Smooth muscle cell (in vitro differentiated cells): ENCODE measurements around the gene GNAQ. TPM values are rescaled to one million over a fixed set of nuclear protein-coding genes. Genes with fewer than 3 reads are reported as not detected.

Experiments
- DNase-seq: peaks from one replicate; lab custom pipeline; 2025; ENCODE audit not compliant: unreplicated experiment; lab: John Stamatoyannopoulos, UW
- H2AFZ ChIP-seq: fragments of 200-600 bp; sonication (generic); 2 replicates; pipeline ENCODE4 v1.6.0; 2016; ENCODE audit warnings: antibody characterized with exemption, low read depth, mild to moderate bottlenecking
- H3F3A ChIP-seq: fragments of 200-600 bp; sonication (generic); 2 replicates; pipeline ENCODE4 v1.6.0; 2017; ENCODE audit warnings: antibody characterized with exemption, low read depth
- H3K27ac ChIP-seq: fragments of 200-600 bp; sonication (generic); 2 replicates; pipeline ENCODE4 v1.5.1; 2016; ENCODE audit warnings: low read depth, mild to moderate bottlenecking
- H3K27me3 ChIP-seq: fragments of 200-600 bp; sonication (generic); 2 replicates; pipeline ENCODE4 v1.6.1; 2016; ENCODE audit warnings: low read depth, mild to moderate bottlenecking
- H3K36me3 ChIP-seq: fragments of 200-600 bp; sonication (generic); 2 replicates; pipeline ENCODE4 v1.5.1; 2016; ENCODE audit warnings: low read depth
- H3K4me1 ChIP-seq: fragments of 200-600 bp; sonication (generic); 2 replicates; pipeline ENCODE4 v1.5.1; 2016; ENCODE audit warnings: low read depth
- H3K4me2 ChIP-seq: fragments of 200-600 bp; sonication (generic); 2 replicates; pipeline ENCODE4 v1.6.0; 2016; ENCODE audit warnings: mild to moderate bottlenecking
- H3K4me3 ChIP-seq: fragments of 200-600 bp; sonication (generic); 2 replicates; pipeline ENCODE4 v1.5.1; 2016; ENCODE audit warnings: mild to moderate bottlenecking
- H3K79me2 ChIP-seq: fragments of 200-600 bp; sonication (generic); 2 replicates; pipeline ENCODE4 v1.6.0; 2016; ENCODE audit warnings: low read depth, mild to moderate bottlenecking
- H3K9ac ChIP-seq: fragments of 200-600 bp; sonication (generic); 2 replicates; pipeline ENCODE4 v1.6.0; 2016; ENCODE audit warnings: low read depth
- H3K9me3 ChIP-seq: fragments of 200-600 bp; sonication (generic); replicated peaks from 2 replicates; pipeline ENCODE4 v1.5.1; 2016; ENCODE audit warnings: low read depth
- H4K20me1 ChIP-seq: fragments of 200-600 bp; sonication (generic); 2 replicates; pipeline ENCODE4 v1.6.0; 2016; ENCODE audit warnings: low read depth
- WGBS: methylation state at CpG from one replicate; pipeline ENCODE4 v1.1.7; 2016; ENCODE audit warnings: low lambda C conversion rate; 5-methylcytosine and 5-hydroxymethylcytosine counted together
- polyA plus RNA-seq: library from polyadenylated mRNA; unstranded; fragments of >200 nt; fragmentation: Nextera tagmentation; extraction: Ambion mirVana; gene quantifications from 2 replicates; pipeline ENCODE4 v1.2.1, GENCODE V29; 2016
- total RNA-seq: library from RNA; depleted of rRNA; stranded (reverse); fragments of >200 nt; gene quantifications from 2 replicates; pipeline ENCODE4 v1.2.3, GENCODE V29; 2014
- TF ChIP-seq, protein P1 (sequence below): fragments of 200-600 bp; sonication (generic); IDR thresholded peaks from 2 replicates; pipeline ENCODE4 v1.5.1; 2017; ENCODE audit warnings: borderline replicate concordance, mild to moderate bottlenecking, antibody characterized with exemption; ENCODE audit not compliant: insufficient read depth, poor library complexity, severe bottlenecking

Gene GNAQ
- total and polyA plus RNA-seq, 2 experiments from 2014 or later: 12.5 to 41.4 TPM

DNA sequence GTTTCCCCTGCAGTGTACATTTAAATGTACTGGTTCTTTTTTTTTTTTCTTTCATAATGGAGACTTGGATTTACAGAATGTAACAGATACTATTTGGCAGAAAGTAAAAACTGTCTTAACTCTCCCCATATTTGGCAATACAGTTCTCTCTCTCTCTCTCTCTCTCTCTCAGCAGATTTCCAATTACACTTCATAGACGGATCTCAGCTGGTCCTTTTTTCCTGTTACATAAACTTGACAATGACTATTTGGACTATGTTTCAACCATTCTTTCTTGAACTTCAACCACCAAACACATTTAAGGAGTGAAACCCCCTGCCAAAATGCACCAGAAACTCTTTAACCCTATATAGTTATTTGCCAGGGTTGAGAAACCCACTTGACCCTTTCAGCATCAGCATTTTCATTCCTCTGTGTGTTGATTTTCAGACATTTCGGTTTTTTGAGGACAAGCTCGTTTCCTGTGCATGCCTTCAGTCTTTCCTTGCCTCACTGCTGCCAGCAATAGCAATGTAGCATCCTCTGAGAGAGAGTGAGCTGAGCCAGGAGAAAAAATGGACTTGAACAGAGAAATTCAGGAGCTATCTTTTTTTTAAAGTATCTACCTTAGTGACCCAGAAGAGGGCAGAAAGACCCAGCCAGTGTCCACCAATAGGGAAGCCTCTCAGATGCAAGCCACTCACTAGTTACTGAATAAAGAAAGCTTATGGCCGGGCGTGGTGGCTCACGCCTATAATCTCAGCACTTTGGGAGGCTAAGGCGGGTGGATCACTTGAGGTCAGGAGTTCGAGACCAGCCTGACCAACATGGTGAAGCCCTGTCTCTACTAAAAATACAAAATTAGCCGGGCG is 357.4 kb downstream of the GNAQ start:
- Histone ChIP-seq H3F3A (no peaks in the 10 kb centered on the region), H3K4me3 (no peak overlapping the region), H3K36me3 (no peaks in the 10 kb centered on the region), H3K9me3 (no peaks in the 10 kb centered on the region), H3K4me2 (no peak overlapping the region), H3K79me2 (no peaks in the 10 kb centered on the region), H2AFZ (no peak overlapping the region), H3K9ac (no peak overlapping the region), H3K27ac (no peak overlapping the region), H3K4me1 (no peaks in the 10 kb centered on the region), H4K20me1 (no peaks in the 10 kb centered on the region), H3K27me3 (no peaks in the 10 kb centered on the region)
- WGBS: 89% methylated on average over 10 of the region's 10 CpGs
- TF ChIP-seq, protein P1, sequence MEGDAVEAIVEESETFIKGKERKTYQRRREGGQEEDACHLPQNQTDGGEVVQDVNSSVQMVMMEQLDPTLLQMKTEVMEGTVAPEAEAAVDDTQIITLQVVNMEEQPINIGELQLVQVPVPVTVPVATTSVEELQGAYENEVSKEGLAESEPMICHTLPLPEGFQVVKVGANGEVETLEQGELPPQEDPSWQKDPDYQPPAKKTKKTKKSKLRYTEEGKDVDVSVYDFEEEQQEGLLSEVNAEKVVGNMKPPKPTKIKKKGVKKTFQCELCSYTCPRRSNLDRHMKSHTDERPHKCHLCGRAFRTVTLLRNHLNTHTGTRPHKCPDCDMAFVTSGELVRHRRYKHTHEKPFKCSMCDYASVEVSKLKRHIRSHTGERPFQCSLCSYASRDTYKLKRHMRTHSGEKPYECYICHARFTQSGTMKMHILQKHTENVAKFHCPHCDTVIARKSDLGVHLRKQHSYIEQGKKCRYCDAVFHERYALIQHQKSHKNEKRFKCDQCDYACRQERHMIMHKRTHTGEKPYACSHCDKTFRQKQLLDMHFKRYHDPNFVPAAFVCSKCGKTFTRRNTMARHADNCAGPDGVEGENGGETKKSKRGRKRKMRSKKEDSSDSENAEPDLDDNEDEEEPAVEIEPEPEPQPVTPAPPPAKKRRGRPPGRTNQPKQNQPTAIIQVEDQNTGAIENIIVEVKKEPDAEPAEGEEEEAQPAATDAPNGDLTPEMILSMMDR: no peak
- no peak for DNase-seq

DNA sequence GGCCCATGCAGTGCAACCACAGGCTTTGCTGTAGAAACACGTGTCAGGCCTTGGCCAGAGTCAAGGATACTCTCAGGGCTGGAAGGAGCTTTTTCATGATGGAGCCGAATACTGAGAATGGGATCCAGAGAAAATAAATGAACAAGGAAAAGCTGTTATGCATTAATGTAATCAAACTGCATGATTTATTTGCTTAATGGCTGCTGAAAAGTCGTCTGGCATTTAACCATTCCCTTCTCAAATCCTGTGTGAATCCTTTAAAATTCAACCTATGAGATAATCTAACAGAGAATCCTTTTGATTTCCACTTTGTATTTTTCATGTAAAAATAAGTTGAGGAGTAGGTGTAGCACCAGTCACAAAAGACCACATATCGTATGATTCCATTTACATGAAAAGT is 359.4 kb downstream of the GNAQ start:
- no peak for DNase-seq
- no peaks in the 10 kb centered on the region for H3F3A ChIP-seq
- no peaks in the 10 kb centered on the region for H3K79me2 ChIP-seq
- TF ChIP-seq, protein P1: no peak
- H3K4me1 ChIP-seq: no peaks in the 10 kb centered on the region
- H3K9me3 ChIP-seq: no peaks in the 10 kb centered on the region
- no peak overlapping the region for H2AFZ ChIP-seq
- H3K9ac ChIP-seq: no peak overlapping the region
- H3K4me3 ChIP-seq: no peak overlapping the region
- 92% methylated on average over 4 of the region's 4 CpGs for WGBS
- no peak overlapping the region for H3K27ac ChIP-seq
- no peaks in the 10 kb centered on the region for H4K20me1 ChIP-seq
- no peaks in the 10 kb centered on the region for H3K27me3 ChIP-seq
- H3K36me3 ChIP-seq: no peaks in the 10 kb centered on the region
- no peak overlapping the region for H3K4me2 ChIP-seq

DNA sequence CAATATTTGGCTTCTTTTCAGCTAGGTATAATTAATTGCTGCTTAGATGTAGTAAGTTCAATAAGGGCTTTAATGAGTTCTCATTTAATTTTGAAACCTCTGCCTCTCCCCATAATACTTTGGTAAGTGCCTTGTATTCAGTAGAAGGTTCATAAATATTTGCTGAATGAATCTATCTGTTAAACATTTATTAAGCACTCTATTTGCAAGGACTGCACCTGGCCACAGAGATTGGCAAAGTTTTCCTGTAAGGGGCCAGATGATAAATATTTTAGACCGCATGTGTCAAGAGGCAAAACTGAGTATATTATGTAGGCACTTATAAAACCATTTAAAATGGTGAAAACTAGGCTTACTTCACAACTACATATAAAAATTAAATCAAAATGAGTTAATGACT is 364.5 kb downstream of the GNAQ start:
- no peaks in the 10 kb centered on the region for H3K36me3 ChIP-seq
- H3K4me3 ChIP-seq: no peak overlapping the region
- no peak for DNase-seq
- no peaks in the 10 kb centered on the region for H3K9me3 ChIP-seq
- H3K9ac ChIP-seq: no peak overlapping the region
- no peak overlapping the region for H3K27ac ChIP-seq
- H3K79me2 ChIP-seq: no peaks in the 10 kb centered on the region
- H3F3A ChIP-seq: no peaks in the 10 kb centered on the region
- no peaks in the 10 kb centered on the region for H3K4me1 ChIP-seq
- no peak overlapping the region for H3K4me2 ChIP-seq
- WGBS: 93% methylated on average over 1 of the region's 1 CpG
- no peaks in the 10 kb centered on the region for H4K20me1 ChIP-seq
- H2AFZ ChIP-seq: no peak overlapping the region
- no peaks in the 10 kb centered on the region for H3K27me3 ChIP-seq
- TF ChIP-seq, protein P1: no peak

Other genes with a start within 250 kb of the GNAQ start
- gene CEP78, start 204.3 kb upstream of the GNAQ start, total RNA-seq: 25.4 and 28.3 TPM in 2 replicates
- 7.9 and 8.2 TPM in 2 replicates for gene CEP78, start 204.3 kb upstream of the GNAQ start, polyA plus RNA-seq